Activated T-cell treated with anti-CD3 and anti-CD28 coated beads, Interleukin-2, amount 50 U/mL, for 72 hours (primary cell): Measurements from ENCODE around the gene INAFM2. TPM values are rescaled to one million over a fixed set of nuclear protein-coding genes. Genes with fewer than 3 reads are reported as not detected.

ENCODE experiments used
- ATAC-seq, 2 donors: fragments of 150-1000 bp; cut with Tn5 transposase; replicated peaks in 1 of 2; 2 replicates each; pipeline ENCODE4 v1.10.0; 2021; ENCODE audit warnings: moderate library complexity in 2 of 2, mild to moderate bottlenecking in 1 of 2
- DNase-seq, 2 donors: peaks; one replicate each; pipeline ENCODE4 v3.0.0; 2021 to 2022; ENCODE audit warnings: mixed read lengths in 1 of 2
- H3K27ac Mint-ChIP-seq: one replicate; pipeline ENCODE4 v1.8.0; 2022; ENCODE audit warnings: mild to moderate bottlenecking, moderate library complexity, mixed read lengths
- H3K27me3 Mint-ChIP-seq: one replicate; pipeline ENCODE4 v1.8.0; 2022; ENCODE audit warnings: low read depth, mixed read lengths
- H3K36me3 Mint-ChIP-seq, 2 donors: one replicate each; pipeline ENCODE4 v1.8.0; 2022; ENCODE audit warnings: mixed read lengths in 2 of 2, mild to moderate bottlenecking in 1 of 2; ENCODE audit not compliant: insufficient read depth in 2 of 2
- H3K4me1 Mint-ChIP-seq: one replicate; pipeline ENCODE4 v1.8.0; 2022; ENCODE audit warnings: low read depth, mixed read lengths
- H3K4me3 Mint-ChIP-seq, 2 donors: one replicate each; pipeline ENCODE4 v1.8.0; 2022; ENCODE audit warnings: mild to moderate bottlenecking in 2 of 2, mixed read lengths in 2 of 2, moderate library complexity in 2 of 2
- H3K9me3 Mint-ChIP-seq, 2 donors: one replicate each; pipeline ENCODE4 v1.8.0; 2022; ENCODE audit warnings: mixed read lengths in 2 of 2
- total RNA-seq, 2 donors: library from RNA; stranded (reverse); gene quantifications; one replicate each; pipeline ENCODE4 v1.2.3, GENCODE V29; 2022

The INAFM2 gene
- total RNA-seq, 2 donors from 2014 or later, result 7.1 to 10.2 TPM

DNA sequence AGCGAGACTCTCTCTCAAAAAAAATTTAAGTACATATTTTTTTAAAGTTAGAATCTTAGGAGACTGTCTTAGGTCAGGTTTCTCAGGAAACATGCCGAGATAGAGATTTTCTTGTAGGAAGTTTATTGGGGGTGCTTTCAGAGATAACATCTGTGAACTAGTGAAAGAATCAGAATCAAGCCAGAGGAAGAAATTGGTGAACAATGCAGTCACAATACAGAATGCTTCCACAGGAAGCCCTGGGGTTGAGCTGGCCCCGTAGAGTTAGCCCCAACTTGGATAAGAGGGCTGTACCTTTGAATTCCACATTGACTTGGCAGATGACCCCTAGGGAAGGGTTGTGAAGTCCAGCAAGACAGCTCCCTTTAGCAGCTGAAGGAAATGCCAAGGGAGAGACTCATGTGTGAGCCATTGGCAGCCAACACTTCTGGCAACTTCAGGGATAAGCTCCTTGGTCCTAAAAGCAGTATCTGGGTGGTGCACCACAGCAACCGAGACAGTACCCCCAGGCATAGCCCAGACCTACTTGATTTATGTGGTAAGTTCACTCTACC lies 8.7 kb upstream of the INAFM2 start:
- Mint-ChIP-seq H3K4me1 (peaks cover 21% of the 10 kb centered on the region), H3K9me3 (no peaks in the 10 kb centered on the region), H3K27me3 (peaks cover 6% of the 10 kb centered on the region), H3K27ac (no peak overlapping the region), H3K4me3 (no peak overlapping the region), H3K36me3 (no peaks in the 10 kb centered on the region)
- no peak for DNase-seq
- ATAC-seq, result no peak

DNA sequence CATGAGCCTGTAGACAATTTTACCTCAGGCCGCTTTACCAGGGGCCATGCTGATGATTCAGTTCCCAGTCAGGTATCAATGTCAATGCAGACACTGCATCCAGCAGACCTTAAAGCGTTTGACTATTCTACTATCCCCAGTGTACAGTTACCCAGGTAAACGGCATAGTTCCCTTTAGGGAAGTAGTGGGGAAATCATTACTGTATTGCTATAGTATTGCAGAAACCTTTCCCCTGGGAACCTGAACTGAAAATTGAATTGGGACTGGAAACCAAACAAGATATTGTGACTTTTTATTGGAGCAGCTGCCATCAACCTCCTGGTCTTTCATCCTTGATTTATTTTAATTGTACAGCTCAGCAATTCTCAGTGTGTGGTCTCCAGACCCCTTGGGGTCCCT lies 6.6 kb upstream of the INAFM2 start:
- peaks cover 18% of the 10 kb centered on the region for H3K4me1 Mint-ChIP-seq
- no peak for DNase-seq
- H3K4me3 Mint-ChIP-seq, result no peak overlapping the region
- no peaks in the 10 kb centered on the region for H3K36me3 Mint-ChIP-seq
- H3K9me3 Mint-ChIP-seq, result no peaks in the 10 kb centered on the region
- ATAC-seq, result no peak
- H3K27ac Mint-ChIP-seq, result no peak overlapping the region
- peaks cover 6% of the 10 kb centered on the region for H3K27me3 Mint-ChIP-seq

GRCh38 chr15:40317580-40317979 lies 5.9 kb upstream of the INAFM2 start:
- Mint-ChIP-seq H3K9me3 (no peaks in the 10 kb centered on the region), H3K4me3 (no peak overlapping the region), H3K4me1 (peaks cover 22% of the 10 kb centered on the region), H3K27ac (no peak overlapping the region), H3K27me3 (peaks cover 12% of the 10 kb centered on the region), H3K36me3 (no peaks in the 10 kb centered on the region)
- DNase-seq (no peak), ATAC-seq (no peak)

GRCh38 chr15:40320409-40320808 lies 3.1 kb upstream of the INAFM2 start:
- Mint-ChIP-seq H3K4me1 (peaks cover 20% of the 10 kb centered on the region), H3K27me3 (peaks cover 12% of the 10 kb centered on the region), H3K27ac (peak overlapping the region; percentile 17), H3K9me3 (no peaks in the 10 kb centered on the region), H3K4me3 (no peak overlapping the region), H3K36me3 (no peaks in the 10 kb centered on the region)
- no peak for ATAC-seq
- DNase-seq, result no peak

DNA sequence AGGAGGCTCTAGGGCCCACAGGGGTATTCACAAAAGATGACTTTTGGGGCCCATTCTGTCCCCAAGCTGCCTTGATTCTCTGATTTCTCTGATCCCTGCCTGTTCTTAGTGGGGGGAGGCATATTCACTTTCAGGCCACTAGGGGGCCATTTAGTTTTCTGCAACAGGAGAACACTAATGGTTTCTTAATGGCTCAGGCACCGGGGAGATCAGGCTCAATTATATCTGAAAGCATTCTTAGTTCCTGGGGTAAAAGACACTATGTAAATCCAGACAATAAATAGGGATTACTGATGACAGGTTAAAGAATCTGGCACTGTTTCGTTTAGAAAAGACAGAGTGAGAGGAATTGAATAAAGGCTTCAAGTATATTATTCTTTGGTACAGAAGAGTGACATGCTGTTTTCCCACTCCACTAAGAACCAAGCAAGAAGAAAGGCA lies 2.5 kb upstream of the INAFM2 start:
- ATAC-seq (no peak), DNase-seq (peak; percentile 56 to 62)
- H3K4me3 Mint-ChIP-seq, result peak overlapping the region in 1 of 2 donors; percentile 48
- H3K4me1 Mint-ChIP-seq, result peaks cover 20% of the 10 kb centered on the region
- no peaks in the 10 kb centered on the region for H3K9me3 Mint-ChIP-seq
- peaks cover 12% of the 10 kb centered on the region for H3K27me3 Mint-ChIP-seq
- H3K36me3 Mint-ChIP-seq, result no peaks in the 10 kb centered on the region
- peak overlapping the region; percentile 27 for H3K27ac Mint-ChIP-seq

DNA sequence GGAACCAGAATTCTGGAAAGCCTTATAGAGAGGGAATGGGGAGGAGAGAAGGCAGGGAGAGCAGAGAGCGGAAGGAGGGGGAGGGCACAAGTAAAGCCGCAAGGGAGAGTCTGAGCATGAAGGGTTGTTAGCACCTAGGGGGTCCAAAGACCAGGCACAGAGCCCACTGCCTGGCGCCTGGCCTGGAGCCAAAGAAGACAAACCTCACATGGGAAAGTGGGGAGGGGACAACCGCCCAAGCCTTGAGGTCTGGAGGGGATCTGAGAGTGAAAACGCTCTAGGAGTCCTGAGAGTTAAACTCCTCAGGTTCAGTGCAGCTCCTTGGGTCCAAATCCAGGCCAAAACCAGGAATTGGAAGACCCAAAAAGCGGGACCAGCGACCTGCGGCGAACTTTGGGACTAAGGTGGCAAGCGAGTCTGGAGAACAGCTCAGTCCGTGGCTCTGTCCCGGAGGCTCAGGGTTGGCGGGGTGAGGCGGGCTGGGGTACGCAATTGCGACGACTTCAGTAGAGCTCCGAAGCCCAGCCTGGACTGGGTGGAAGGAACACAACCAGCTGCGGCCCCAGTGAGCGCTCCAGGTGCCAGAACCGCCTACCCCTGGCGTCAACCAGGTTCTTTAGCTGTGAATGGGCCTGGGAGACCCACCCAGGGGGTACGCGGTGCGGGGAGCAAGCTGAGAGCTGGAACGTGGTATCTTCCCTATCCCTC lies 807 bp upstream of the INAFM2 start:
- H3K4me1 Mint-ChIP-seq, result peaks cover 34% of the 10 kb centered on the region
- H3K36me3 Mint-ChIP-seq, result no peaks in the 10 kb centered on the region
- peaks cover 6% of the 10 kb centered on the region for H3K27me3 Mint-ChIP-seq
- no peak overlapping the region for H3K27ac Mint-ChIP-seq
- peak overlapping the region; percentile 76 to 79 for H3K4me3 Mint-ChIP-seq
- no peaks in the 10 kb centered on the region for H3K9me3 Mint-ChIP-seq
- ATAC-seq (no peak), DNase-seq (no peak)

DNA sequence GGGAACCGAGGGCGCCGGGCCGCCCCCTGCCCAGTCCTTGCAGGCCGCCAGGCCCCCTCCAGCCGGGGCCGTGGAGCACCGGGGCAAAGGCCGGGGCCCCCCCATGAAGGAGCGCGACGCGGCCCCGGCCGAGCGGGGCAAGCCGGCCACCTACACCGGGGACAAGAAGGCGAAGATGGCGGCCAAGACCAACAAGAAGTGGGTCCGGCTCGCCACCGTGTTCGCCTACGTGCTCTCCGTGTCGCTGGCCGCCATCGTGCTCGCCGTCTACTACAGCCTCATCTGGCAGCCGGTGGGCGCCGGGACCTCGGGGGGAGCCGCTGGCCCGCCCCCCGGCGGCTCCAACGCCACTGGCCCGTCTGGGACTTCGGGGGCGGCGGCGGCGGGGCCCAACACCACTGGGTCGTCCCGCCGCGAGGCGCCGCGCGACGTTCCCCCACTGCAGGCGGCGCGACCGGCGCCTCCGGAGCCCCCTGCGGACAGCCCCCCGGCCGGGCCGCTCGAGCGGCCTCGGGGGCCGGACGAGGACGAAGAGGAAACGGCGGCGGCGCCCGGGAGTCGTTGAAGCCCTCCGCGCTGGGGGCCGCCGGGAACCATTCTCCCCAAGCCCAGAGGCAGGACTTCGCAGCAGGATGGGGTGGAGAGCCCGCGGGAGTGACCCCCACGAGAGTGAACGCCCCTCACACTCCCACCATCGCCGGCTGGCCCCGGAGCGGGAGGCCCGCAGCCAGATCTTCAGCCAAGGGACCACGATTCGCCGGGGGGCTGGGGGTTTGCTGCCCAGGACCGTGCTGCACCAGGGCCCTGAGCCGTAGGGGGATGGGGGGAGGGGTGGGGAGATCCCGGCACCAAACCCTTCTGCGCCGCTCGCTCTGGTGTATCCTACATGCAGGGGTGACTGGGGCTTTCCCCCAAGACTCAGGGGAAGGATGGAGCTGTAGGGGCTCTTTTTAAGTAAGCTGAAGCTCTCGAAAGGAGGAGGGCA lies 753 bp downstream of the INAFM2 start:
- Mint-ChIP-seq H3K4me3 (peak overlapping the region; percentile 77 to 79), H3K36me3 (no peaks in the 10 kb centered on the region), H3K4me1 (peaks cover 39% of the 10 kb centered on the region), H3K9me3 (no peaks in the 10 kb centered on the region), H3K27me3 (peaks cover 6% of the 10 kb centered on the region), H3K27ac (no peak overlapping the region)
- ATAC-seq (peak; percentile 12 to 19), DNase-seq (peak; percentile 41 to 45)

DNA sequence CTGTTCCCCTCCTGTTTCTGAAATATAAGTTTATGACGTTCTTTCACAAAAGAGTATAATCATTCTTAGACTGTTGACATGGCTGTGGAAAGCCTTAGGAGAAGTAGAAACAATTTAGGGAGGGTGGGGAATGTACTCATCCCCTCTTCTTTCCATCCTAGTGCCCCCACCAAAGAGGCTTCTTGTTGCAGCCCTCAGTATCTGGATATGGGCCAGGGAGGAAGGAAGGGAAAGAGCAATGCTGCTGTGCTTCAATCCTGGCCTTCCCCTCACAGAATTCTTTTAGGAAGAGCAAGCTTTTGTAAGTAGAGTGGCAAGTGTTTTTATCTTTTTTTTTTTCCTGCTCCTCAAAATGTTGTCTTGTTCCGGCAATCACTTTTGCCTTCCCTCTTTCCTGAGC lies 1.7 kb downstream of the INAFM2 start:
- Mint-ChIP-seq H3K4me3 (peak overlapping the region; percentile 77 to 79), H3K27ac (no peak overlapping the region), H3K9me3 (no peaks in the 10 kb centered on the region), H3K27me3 (peaks cover 6% of the 10 kb centered on the region), H3K4me1 (peaks cover 39% of the 10 kb centered on the region), H3K36me3 (no peaks in the 10 kb centered on the region)
- DNase-seq (no peak), ATAC-seq (no peak)

GRCh38 chr15:40325700-40326099 lies 2.2 kb downstream of the INAFM2 start:
- ATAC-seq (no peak), DNase-seq (no peak)
- Mint-ChIP-seq H3K4me1 (peaks cover 39% of the 10 kb centered on the region), H3K27ac (no peak overlapping the region), H3K27me3 (peaks cover 6% of the 10 kb centered on the region), H3K36me3 (no peaks in the 10 kb centered on the region), H3K4me3 (no peak overlapping the region), H3K9me3 (no peaks in the 10 kb centered on the region)

DNA sequence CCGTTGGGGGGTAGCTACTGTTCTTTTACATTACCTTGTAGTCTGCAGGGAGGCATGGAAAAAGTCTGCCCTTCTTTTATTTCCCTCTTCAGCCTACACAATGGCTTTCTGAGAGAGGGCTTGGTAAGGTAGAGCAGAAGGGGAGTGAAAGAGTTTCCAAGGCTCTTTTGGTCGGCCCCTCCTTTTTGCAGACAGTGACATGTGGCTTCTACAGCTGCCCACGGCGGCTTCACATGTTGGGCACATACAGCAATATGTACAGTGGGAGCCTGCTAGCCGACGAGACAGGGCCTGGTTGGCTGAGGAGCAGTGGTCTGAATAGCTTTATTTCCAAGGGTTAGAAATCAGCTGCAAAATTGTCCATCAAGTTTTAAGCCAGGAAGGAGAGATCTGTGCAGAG lies 4.0 kb downstream of the INAFM2 start:
- H3K36me3 Mint-ChIP-seq, result no peaks in the 10 kb centered on the region
- no peaks in the 10 kb centered on the region for H3K9me3 Mint-ChIP-seq
- H3K27ac Mint-ChIP-seq, result no peak overlapping the region
- H3K4me3 Mint-ChIP-seq, result no peak overlapping the region
- ATAC-seq, result no peak
- peaks cover 36% of the 10 kb centered on the region for H3K4me1 Mint-ChIP-seq
- H3K27me3 Mint-ChIP-seq, result peaks cover under 1% of the 10 kb centered on the region
- no peak for DNase-seq

GRCh38 chr15:40328176-40328575 lies 4.7 kb downstream of the INAFM2 start:
- no peaks in the 10 kb centered on the region for H3K9me3 Mint-ChIP-seq
- no peak overlapping the region for H3K4me3 Mint-ChIP-seq
- no peaks in the 10 kb centered on the region for H3K36me3 Mint-ChIP-seq
- peaks cover 33% of the 10 kb centered on the region for H3K4me1 Mint-ChIP-seq
- DNase-seq (no peak), ATAC-seq (no peak)
- H3K27ac Mint-ChIP-seq, result no peak overlapping the region
- no peaks in the 10 kb centered on the region for H3K27me3 Mint-ChIP-seq

DNA sequence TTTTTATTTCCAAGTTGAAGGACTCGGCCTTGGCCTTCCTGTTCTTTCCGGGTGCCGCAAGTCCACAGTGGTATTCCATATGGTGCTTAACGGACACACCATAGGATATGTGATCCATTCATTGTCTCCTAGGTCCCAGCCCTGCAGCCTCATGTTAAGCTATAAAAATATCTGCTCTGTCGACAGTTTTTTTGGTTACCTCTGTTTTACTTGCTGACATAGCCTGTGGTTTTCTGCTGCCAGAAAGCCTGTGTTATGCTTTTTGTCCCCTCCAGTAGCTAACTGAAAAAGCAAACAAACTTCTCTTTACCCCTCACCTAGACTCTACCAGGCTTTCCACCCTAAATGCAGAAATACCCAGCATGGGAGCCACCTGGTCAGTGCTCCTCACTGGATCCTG lies 5.3 kb downstream of the INAFM2 start:
- Mint-ChIP-seq H3K27ac (no peak overlapping the region), H3K27me3 (no peaks in the 10 kb centered on the region), H3K4me1 (peaks cover 35% of the 10 kb centered on the region), H3K36me3 (no peaks in the 10 kb centered on the region), H3K4me3 (no peak overlapping the region), H3K9me3 (no peaks in the 10 kb centered on the region)
- no peak for ATAC-seq
- DNase-seq, result no peak

DNA sequence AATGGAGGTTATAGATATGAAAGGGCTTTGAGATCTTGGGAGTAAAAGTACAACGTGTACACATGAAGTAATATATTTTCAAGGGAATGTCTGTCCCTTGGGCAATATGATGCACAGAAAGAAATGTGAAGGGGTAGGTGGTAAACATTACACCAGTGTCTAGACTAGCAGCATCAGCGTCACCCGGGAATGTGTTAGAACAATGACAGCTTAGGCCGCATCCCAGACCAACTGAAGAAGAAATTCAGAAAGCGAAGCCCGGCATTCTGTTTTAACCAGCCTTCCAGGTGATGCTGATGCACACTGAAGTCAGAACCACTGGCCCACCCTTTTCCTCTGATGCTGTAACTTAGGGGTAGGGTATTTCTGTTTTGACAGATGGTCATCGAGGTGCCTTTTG lies 6.3 kb downstream of the INAFM2 start:
- Mint-ChIP-seq H3K4me3 (no peak overlapping the region), H3K4me1 (peaks cover 40% of the 10 kb centered on the region), H3K27me3 (no peaks in the 10 kb centered on the region), H3K9me3 (no peaks in the 10 kb centered on the region), H3K36me3 (no peaks in the 10 kb centered on the region), H3K27ac (no peak overlapping the region)
- ATAC-seq (no peak), DNase-seq (no peak)
